NCI-H146 (cell line): ENCODE measurements around the gene ARHGAP6.
"Not testable (repeated sequence)": the region's sequence is repeated elsewhere in the genome, so short reads cannot be mapped to it uniquely, and the experiment has no call there.

Experiments
- DNase-seq: peaks from one replicate; lab custom pipeline; 2025; lab: John Stamatoyannopoulos, UW

The ARHGAP6 gene

GRCh38 chrX:11648705-11649519, 16.8 kb downstream of the ARHGAP6 start:
- DNase-seq = no peak

GRCh38 chrX:11647138-11647537, 18.6 kb downstream of the ARHGAP6 start:
- no peak for DNase-seq

- no peak for DNase-seq
These were observed 24.2 kb downstream of the ARHGAP6 start for GRCh38 chrX:11641349-11642065.

GRCh38 chrX:11640089-11640488, 25.6 kb downstream of the ARHGAP6 start:
- no peak for DNase-seq

DNA sequence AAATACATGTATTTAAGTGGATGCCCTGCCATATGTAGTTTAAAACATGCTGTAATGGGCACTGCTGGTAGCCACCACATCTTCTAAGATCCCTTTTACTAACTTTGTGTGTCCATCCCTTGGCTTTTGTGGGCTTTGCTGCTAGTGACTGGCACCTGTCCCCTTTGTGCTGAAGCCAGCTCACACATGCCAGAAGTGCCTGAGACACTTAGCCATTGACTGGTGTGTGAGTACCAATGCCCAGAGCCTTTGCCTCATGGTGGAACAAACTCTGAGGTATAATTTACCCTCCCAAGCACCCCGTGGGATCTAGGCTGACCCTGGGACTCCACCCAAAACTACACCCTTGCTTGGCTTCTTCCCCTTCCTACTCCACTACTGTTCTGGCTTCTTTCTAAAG, 33.0 kb downstream of the ARHGAP6 start:
- no peak for DNase-seq

DNA sequence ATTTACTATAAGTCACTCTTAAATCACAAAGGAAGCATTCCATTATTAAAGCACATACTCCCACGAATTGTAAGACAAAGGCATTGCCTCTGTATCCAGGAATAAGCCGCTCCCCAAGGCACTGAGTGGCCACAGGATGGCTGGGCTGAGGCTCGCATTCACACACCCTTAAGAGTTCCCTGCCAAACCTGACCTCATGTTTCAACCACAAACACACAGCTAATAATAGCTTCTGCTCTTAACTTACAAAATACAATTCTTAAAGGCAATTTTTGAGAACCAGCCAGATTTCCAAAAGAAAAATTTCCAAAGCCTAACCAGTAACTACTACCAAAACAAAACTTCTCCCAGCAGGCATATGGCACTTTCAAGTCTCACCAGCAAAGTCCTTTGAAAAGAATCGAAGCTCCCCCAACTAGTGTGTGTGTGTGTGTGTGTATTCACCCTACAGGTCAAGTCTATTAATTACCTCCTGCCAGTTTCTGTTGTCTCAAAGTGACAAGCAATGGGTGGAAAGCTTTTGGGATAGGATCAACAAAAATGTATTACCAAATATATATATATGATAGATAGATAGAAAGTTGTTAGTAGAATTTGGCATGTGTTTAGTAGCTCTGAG, 36.0 kb downstream of the ARHGAP6 start:
- DNase-seq = no peak

GRCh38 chrX:11628399-11628798, 37.3 kb downstream of the ARHGAP6 start:
- no peak for DNase-seq

DNA sequence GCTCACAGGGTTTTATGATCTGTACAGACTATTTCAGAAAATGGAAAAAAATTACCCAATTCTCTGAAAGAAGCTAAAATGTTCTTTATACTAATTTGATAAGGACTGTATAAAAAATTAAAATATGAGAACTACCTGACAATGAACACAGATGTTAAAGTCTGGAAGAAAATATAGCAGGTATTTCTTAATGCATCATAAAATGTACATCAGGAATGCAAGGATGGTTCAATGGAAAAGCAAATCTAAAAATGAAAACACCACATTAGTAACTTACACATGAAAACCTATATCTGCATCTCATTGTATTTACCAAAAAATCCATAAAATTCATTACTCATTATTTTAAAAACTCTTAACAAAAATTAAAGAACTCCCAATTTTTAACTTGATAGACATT, 39.4 kb downstream of the ARHGAP6 start:
- no peak for DNase-seq

- DNase-seq = no peak
These were observed 46.3 kb downstream of the ARHGAP6 start for GRCh38 chrX:11619441-11619840.

- DNase-seq = not testable (repeated sequence)
These were observed 51.5 kb downstream of the ARHGAP6 start for GRCh38 chrX:11614253-11614652.

DNA sequence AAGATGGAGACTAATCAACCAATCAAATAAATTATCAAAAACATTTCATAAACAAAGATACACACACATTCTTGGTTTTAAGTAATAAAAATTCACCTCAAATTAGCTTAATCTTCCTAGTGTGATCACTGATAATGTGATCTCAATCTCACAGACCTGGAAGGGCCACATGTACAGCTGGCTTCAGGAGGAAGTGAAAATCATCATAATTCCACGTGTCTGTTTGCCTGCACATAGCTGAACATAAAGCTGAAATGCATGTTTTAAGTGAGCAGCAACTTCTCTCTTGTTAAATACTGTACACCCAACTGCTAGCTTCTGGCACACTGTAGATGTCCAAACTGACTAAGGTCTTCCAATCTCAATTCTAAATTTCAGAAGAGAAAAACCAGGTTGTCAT, 53.8 kb downstream of the ARHGAP6 start:
- DNase-seq = no peak

GRCh38 chrX:11611161-11611560, 54.6 kb downstream of the ARHGAP6 start:
- no peak for DNase-seq

DNA sequence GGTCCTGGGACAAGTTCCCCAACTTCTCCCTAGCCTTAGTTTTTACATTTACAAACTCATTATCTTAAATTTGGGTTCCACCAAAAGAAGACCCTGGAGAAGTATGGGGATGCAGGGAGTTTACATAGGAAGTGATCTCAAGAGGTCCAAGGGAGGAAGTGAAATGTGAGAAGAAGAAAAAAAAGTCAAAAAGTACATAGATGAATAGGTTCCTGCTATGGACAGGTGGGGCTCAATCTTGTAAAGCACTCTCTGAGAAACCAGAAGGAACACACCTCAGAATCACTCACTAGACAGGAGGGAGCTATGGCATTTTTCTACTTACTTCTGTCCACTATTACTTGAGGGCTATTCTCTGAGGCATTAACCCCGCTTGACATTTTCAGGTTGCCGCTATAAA, 56.6 kb downstream of the ARHGAP6 start:
- no peak for DNase-seq

DNA sequence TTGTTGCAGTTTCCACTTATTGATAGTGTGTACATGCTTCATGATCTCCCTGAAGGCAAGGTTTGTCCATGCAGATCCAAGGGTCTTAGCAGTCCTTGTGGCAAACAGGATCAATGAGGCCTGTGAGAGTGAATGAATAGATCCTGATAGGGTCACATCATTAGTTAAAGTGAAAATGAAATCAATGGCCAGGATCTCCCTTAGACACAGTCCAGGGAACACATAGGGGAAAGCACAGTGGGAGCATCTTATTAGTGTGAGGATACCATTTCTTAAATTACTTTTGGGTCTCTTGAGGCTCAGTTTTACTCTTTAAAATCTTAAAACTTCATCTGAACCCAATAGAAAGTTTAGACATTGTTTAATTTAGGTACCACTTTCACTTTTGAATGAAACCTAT, 59.3 kb downstream of the ARHGAP6 start:
- no peak for DNase-seq

DNA sequence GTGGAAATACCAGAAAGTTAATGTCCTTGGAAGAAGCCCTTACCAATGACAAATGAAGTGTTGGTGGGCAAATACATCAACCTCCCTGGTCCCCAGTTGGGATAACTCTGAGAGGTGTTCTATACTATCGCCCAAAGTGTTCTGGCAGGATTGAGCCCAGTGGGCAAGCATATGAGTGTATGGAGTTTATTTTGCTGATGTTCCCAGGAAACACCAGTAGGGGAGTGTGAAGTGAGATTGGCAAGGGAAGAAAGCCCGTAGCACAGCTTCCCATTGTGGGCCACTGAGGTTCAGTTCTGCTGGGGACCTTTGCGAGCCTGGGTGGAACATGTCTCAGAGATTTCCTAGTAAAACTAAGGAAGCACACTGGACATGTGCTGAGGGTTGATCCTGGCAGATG, 65.1 kb downstream of the ARHGAP6 start:
- no peak for DNase-seq

DNA sequence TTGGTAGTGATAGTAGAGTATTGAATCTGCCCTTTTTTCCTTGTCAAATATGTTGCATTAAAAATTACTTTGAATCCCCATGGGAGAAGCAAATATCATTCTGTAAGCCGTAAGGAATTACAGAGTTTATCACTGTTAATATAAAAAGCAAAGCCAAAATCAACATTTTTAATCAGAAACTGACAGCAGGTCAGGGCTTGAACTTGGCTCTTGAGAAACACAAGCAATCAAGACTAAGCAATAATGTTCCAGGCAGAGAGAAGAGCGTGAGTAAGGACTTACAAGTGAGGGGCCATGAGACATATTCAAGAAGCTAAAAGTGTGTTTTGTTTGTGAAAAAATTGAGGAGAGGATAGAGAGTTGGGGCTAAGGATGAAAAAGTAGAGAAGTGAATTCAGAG, 68.2 kb downstream of the ARHGAP6 start:
- DNase-seq = no peak

DNA sequence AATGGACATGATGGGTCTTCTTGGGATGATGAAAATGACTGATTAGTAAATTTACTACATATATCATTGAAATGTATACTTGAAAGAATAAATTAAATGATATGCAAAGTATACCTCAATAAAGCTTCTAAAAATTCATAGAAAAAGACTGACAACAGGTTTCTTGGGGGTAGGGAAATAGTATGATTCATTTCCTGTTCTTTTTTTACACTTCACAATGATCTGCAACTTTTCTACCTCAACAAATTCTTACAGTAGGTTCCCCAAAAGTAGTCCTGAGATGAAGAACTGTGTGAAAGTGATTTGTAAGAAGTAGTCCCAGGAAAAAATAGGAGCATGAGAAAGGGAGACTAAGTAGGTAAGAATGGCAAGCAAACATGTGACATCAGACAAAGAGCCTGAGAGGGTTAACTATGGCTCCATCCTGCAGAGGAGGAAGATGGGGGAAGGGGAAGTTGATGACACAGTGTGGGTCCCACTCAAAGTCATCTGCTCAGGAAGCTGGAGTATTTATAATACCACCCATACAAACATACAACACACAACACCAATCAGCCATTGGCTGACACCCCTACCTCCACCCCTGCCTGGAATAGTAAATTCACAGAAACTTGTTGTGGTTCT, 73.9 kb downstream of the ARHGAP6 start:
- DNase-seq = no peak

DNA sequence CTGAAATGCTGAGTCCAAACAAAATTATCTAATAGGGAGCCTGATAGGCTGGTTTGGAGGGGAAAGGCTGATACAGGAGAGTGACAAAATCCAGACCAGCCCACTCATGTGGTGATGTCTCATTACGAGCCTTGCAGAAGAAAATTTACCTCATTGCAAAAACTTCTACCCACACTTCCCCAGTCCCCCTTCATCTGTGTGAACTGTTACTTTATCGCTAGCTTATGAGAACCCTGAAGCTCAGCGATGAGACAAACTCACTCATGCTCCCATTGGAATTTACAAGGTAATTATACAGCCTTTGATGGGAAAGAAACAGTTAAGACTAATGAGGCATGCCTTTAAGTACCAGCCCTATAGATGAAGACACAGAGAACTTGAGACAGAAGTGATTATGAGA, 76.1 kb downstream of the ARHGAP6 start:
- DNase-seq = no peak

- DNase-seq = no peak
These were observed 77.6 kb downstream of the ARHGAP6 start for GRCh38 chrX:11588097-11588496.

DNA sequence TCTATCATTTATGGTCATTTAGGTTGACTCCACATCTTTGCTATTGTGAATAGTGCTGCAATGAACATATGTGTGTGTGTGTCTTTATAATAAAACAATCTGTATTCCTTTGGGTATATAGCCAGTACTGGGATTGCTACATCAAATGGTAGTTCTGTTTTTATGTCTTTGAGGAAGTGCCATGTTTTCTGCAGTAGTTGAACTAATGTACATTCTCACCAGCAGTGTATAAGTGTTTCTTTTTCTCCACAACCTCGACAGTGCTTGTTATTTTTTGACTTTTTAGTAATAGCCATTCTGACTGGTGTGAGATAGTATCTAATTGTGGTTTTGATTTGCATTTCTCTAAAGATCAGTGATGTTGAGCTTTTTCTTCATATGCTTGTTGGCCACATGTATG, 80.5 kb downstream of the ARHGAP6 start:
- no peak for DNase-seq

DNA sequence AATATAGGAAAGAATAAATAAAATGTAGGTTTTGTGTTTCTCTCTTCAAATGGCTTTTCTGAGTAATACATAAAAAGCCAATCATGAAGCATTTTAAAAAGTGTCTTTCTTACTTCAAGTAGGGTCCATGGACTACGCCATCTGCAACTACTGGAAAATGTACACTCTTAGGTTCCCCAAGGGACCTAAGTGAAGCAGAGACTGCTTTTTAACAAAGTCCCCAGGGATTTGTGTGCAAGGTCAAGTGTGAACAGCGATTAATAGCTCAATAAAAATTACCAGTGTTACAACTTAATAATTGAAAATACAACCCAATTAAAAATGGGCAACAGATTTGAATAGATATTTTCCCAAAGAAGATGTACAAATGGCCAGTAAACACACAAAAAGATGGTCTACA, 84.9 kb downstream of the ARHGAP6 start:
- no peak for DNase-seq
